Stimulated activated CD8-positive, alpha-beta memory T cell treated with anti-CD3 and anti-CD28 coated beads, Interleukin-4, amount 100 ng/mL, for 48 hours (primary cell): ENCODE results near the gene NSMCE1.

Experiments
- DNase-seq: peaks from one replicate; pipeline ENCODE4 v3.0.0-alpha.2; 2020

NSMCE1 gene

DNA sequence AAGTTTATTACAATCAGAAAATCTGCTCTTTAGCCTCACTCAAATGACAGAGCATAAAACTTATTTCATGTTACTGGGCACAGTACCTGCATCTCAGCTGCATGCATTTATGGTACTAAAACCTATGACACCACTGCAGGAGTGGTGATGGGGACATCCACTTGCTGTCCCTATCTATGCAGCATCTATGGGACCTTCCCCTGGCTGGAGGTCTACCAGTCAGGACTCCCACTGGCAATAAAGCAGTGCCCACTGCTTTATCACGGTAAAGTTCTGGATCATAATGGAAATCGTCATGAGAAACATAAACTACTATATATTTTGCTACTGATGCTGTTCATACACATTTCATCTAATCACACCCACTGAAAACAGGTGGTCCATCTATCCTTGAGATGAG, 26.2 kb downstream of the NSMCE1 start:
- peak; percentile 24 for DNase-seq

DNA sequence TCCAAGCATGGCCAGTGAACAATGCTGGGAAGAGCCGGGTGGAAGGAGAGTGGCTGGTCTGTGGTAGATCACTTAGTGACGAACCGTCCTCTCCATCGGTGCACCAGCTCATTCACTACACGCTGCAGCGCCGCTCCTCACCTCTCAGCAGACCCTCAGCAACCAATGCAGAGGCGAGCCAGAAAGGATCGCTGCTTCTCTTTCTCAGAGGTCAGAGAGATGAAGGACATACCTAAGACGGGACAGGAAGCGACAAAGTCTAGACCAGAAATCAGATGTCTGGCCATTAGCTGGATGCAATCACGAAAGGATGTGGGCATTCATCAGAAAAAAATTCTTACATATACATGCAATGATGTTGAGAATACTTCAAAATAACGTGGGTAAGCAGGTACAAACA, 26.9 kb downstream of the NSMCE1 start:
- peak; percentile 20 for DNase-seq

DNA sequence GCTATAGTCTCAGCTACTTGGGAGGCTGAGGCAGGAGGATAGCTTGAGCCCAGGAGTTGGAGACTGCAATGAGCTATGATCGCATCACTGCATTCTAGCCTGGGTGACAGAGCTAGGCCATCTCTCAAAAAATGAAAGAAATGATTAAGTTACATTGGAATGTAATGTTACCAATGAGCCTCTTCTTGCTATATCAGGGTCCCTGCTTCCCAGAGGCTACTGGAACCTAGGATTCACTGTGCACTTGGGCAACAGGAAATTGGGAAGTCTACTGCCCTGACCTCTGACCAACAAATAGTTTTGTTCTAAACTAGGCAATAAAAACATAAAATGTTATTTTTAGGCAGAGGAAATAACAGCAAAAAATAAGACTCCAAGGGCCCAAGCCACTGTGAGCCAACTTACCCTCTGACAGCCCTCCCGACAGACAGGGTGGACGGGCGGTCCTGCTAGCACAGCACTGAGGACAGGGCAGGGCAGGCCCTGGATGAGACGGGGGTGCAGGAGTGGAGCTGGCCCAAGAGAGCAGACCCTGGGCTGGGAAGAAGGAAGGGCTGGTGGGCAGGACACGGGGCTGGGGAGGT, 27.5 kb downstream of the NSMCE1 start:
- DNase-seq: peak; percentile 23

- DNase-seq: peak; percentile 33
These were observed 28.5 kb downstream of the NSMCE1 start for GRCh38 chr16:27239906-27240655.

GRCh38 chr16:27239026-27239425, 29.5 kb downstream of the NSMCE1 start:
- no peak for DNase-seq

GRCh38 chr16:27238591-27238990, 30.0 kb downstream of the NSMCE1 start:
- no peak for DNase-seq

DNA sequence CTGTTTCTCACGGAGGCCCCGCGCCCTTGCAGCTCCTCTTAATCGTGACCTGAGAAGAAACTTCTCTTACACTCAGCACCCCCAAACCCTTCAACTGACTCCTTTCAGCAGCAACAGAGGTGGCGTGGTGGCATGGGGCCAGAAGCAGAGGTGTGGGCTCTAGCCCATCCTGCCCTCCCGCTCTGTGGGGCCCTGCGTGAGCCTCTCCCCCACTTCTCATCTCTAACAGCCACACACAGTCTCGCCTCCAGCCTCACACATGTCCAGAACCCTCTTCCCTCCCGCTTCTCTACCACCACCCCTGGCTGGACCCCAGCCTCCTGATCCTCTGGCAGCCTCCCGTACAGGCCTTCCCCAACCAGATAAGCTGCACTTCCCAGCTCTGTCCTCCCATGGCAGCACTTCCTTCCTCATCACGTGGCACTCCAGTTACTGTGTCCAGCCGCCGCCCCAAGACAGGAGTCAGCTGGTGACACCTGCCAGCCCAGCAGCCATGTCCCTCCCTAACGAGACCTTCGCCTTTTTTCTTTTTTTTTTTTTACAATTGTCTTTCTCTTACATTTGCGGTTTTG, 30.5 kb downstream of the NSMCE1 start:
- peak; percentile 70 for DNase-seq

- peak; percentile 84 for DNase-seq
These were observed 31.2 kb downstream of the NSMCE1 start for GRCh38 chr16:27237219-27238015.

- DNase-seq: no peak
These were observed 31.8 kb downstream of the NSMCE1 start for GRCh38 chr16:27236635-27237218.

DNA sequence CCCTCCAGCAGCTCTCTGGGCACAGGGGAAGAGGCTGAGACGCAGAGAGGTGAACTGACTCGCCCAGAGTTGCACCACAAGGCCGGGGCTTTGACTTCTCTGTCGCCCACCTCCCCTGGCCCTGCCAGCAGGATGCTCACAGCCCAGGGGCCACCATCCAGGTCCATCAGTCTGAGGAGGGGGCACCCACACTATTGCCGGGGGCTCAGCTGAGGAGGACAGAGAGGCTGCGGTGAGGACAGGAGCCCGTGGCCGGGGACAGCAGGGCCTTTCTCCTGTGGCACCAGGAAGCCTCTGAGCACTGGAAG, 32.7 kb downstream of the NSMCE1 start:
- peak; percentile 56 for DNase-seq

DNA sequence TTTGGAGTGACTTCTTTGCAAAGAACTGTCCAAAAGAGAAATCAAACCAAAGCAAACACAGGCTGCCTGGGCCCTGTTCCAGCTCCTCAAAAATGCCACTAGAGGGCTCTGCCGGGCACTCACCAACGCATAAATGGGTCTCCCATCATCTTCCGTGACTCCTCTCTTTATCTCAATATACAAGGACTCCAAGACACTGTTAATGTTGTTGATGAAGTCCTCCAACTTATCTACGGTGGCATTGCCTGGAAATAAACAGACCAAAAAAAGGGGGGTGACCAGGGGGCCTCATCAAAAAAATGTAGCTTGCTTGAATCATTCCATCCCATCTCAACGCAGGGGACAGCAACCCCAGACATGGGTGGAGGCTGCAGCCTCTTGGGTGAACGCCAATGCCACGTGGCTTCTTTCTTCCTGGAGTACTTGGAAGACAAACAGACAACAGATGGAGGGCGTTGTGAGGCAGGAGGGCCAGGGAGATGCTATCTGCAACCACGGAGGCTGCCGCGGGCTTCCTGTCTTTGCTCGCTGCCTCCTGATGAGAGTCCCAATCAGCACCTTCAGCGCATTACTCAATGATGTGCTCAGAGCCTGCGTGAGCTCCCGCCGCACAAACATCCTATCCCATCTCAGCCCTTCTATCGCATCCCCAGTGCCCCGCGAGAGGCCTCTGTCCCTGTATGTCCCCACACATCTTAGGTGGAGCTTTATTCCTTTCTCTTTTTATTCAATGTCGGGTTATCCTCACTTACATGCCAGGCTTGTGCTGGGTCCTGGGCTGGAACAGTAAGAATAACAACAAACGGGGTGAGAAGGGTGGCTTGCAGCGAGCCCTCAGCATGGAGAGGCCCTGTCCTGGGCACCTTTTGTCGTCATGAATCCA, 33.3 kb downstream of the NSMCE1 start:
- peak; percentile 87 for DNase-seq

DNA sequence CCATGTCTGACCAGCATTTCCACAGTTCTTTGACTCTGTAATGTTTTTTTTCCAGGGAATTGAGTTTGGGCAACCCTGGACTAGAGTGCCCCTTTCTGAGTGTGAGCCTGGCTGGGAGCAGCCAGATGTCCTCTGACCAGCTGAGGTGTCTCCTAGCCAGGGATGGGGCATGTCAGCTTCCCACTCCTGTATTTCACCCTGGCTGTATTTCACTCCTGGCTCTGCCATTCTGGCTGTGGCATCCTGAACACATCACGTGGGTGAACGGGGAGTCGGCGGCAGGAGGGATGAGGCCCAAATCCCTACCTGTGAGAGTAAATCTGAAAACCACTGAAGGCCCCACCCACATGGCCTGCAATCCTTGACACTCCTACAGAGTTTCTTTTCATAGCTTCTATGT, 34.0 kb downstream of the NSMCE1 start:
- DNase-seq: peak; percentile 55

DNA sequence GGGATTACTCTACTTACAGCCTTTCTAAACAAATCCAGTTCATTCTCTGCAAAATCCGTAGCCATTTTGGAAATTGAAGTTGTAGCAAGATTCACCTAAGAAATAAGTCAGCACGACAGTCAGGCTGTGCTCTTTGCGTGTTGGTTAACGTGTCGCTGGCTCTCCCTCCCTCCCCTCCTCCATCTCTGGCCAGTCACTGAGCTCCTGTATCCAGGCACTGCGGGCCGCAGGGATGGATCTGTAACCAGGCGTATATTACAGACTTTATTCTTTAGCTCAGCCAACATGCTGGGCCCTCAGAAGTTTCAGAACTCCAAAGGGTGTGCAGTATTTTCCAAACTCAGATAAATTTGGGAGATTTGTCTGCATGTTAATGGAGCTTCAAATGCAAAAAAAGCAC, 34.4 kb downstream of the NSMCE1 start:
- DNase-seq: no peak

GRCh38 chr16:27233731-27234130, 34.8 kb downstream of the NSMCE1 start:
- DNase-seq: no peak

DNA sequence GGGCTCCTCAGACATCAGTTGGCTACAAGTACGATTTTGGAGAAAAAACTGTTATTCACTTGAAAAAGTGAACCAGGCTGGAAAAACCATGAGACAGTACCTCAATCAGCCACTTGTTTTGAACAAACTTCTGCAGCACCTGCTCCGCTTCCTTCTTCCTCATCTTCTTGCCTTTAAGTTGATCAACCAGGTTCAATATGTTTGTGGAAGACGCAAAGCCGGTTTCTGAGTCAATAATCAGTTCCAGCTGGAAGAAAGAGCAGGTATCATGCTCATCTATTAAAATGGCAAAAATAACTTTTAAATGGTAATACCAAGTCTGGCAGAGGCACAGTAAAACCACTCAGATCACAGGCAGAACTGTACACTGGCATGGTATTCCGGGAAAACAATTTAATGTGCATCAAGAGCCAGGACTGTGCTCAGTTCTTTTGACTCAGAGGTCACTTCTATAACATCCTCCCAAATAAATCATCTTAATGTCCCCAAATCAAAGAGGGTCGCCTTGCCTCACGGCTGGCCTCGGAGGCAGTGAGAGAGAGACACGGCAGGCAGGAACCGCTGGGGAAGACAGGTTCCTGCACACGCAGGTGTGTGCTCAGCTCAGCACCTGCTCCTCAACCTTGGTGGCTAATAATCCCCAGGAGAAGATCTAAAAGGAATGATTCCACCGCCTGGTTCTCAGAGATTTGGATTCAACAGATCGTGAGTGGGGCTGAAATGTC, 35.5 kb downstream of the NSMCE1 start:
- no peak for DNase-seq

- peak; percentile 73 for DNase-seq
These were observed 36.3 kb downstream of the NSMCE1 start for GRCh38 chr16:27232061-27232900.

GRCh38 chr16:27231692-27232060, 36.9 kb downstream of the NSMCE1 start:
- DNase-seq: no peak

GRCh38 chr16:27230562-27231001, 38.0 kb downstream of the NSMCE1 start:
- peak; percentile 79 for DNase-seq

- no peak for DNase-seq
These were observed 38.6 kb downstream of the NSMCE1 start for GRCh38 chr16:27229891-27230470.
